H9 (cell line): ENCODE data around the gene RUBCN. TPM values are rescaled to one million over a fixed set of nuclear protein-coding genes. Genes with fewer than 3 reads are reported as not detected.

ENCODE experiments used
- DNase-seq: peaks from one replicate; pipeline ENCODE4 v3.0.0-alpha.2; 2017
- H2AFZ ChIP-seq: one replicate; pipeline ENCODE4 v1.6.1; 2013; ENCODE audit warnings: mild to moderate bottlenecking, low read length, control low read depth, moderate library complexity
- H2AK5ac ChIP-seq: 2 replicates; pipeline ENCODE4 v1.6.1; 2013; ENCODE audit warnings: low read length, control low read depth, mixed read lengths; ENCODE audit not compliant: insufficient read length
- H2BK120ac ChIP-seq: one replicate; pipeline ENCODE4 v1.6.1; 2013; ENCODE audit warnings: low read depth, mild to moderate bottlenecking, low read length, control low read depth, inconsistent platforms; ENCODE audit not compliant: poor library complexity, severe bottlenecking
- H2BK12ac ChIP-seq: 2 replicates; pipeline ENCODE4 v1.6.1; 2013; ENCODE audit warnings: low read length, control low read depth, mixed read lengths, low read depth; ENCODE audit not compliant: insufficient read length
- H2BK15ac ChIP-seq: 2 replicates; pipeline ENCODE4 v1.6.1; 2013; ENCODE audit warnings: low read depth, low read length, control low read depth
- H2BK20ac ChIP-seq: one replicate; pipeline ENCODE4 v1.6.1; 2013; ENCODE audit warnings: low read depth, mild to moderate bottlenecking, low read length, control low read depth, inconsistent platforms; ENCODE audit not compliant: poor library complexity, severe bottlenecking
- H2BK5ac ChIP-seq: 2 replicates; pipeline ENCODE4 v1.6.1; 2013; ENCODE audit warnings: low read length, control low read depth, mixed read lengths; ENCODE audit not compliant: insufficient read length
- H3K14ac ChIP-seq: 2 replicates; pipeline ENCODE4 v1.6.1; 2013; ENCODE audit warnings: low read length, control low read depth; ENCODE audit not compliant: insufficient read depth
- H3K18ac ChIP-seq: 2 replicates; pipeline ENCODE4 v1.6.1; 2013; ENCODE audit warnings: low read depth, mild to moderate bottlenecking, mixed read lengths, low read length, control low read depth; ENCODE audit not compliant: insufficient read length
- H3K23ac ChIP-seq: 2 replicates; pipeline ENCODE4 v1.6.1; 2013; ENCODE audit warnings: low read length, control low read depth, mixed read lengths, low read depth; ENCODE audit not compliant: insufficient read length
- H3K23me2 ChIP-seq: 2 replicates; pipeline ENCODE4 v1.6.1; 2013; ENCODE audit warnings: low read depth, mild to moderate bottlenecking, mixed read lengths, low read length, control low read depth; ENCODE audit not compliant: insufficient read length, poor library complexity, severe bottlenecking
- H3K27ac ChIP-seq: 2 replicates; pipeline ENCODE4 v1.5.1; 2013; ENCODE audit warnings: low read length, control low read depth, mixed read lengths, low read depth; ENCODE audit not compliant: insufficient read length
- H3K27me3 ChIP-seq: 2 replicates; pipeline ENCODE4 v1.6.1; 2013; ENCODE audit warnings: low read length, control low read depth, inconsistent platforms; ENCODE audit not compliant: insufficient read depth
- H3K4ac ChIP-seq: 2 replicates; pipeline ENCODE4 v1.6.1; 2013; ENCODE audit warnings: low read depth, mild to moderate bottlenecking, control low read depth, inconsistent platforms, low read length, moderate library complexity
- H3K4me1 ChIP-seq: 2 replicates; pipeline ENCODE4 v1.6.1; 2013; ENCODE audit warnings: low read length, control low read depth, inconsistent platforms; ENCODE audit not compliant: insufficient read depth
- H3K4me2 ChIP-seq: 2 replicates; pipeline ENCODE4 v1.6.1; 2013; ENCODE audit warnings: low read length, control low read depth, mixed read lengths; ENCODE audit not compliant: insufficient read length, insufficient read depth
- H3K56ac ChIP-seq: 2 replicates; pipeline ENCODE4 v1.6.1; 2013; ENCODE audit warnings: low read depth, mild to moderate bottlenecking, mixed read lengths, low read length, control low read depth; ENCODE audit not compliant: insufficient read length
- H3K79me1 ChIP-seq: 2 replicates; pipeline ENCODE4 v1.6.1; 2013; ENCODE audit warnings: low read depth, mild to moderate bottlenecking, moderate library complexity, low read length, control low read depth, inconsistent platforms; ENCODE audit not compliant: insufficient read depth, poor library complexity, severe bottlenecking
- H3K79me2 ChIP-seq: 2 replicates; pipeline ENCODE4 v1.6.1; 2013; ENCODE audit warnings: low read length, control low read depth, inconsistent platforms; ENCODE audit not compliant: insufficient read depth
- H3K9ac ChIP-seq: 2 replicates; pipeline ENCODE4 v1.6.1; 2013; ENCODE audit warnings: low read length, control low read depth, mixed read lengths; ENCODE audit not compliant: insufficient read length; ENCODE audit errors: extremely low read depth
- H3K9me3 ChIP-seq: one replicate; pipeline ENCODE4 v1.6.1; 2013; ENCODE audit warnings: low read depth, low read length, inconsistent platforms; ENCODE audit not compliant: control insufficient read depth
- H3T11ph ChIP-seq: one replicate; pipeline ENCODE4 v1.6.1; 2013; ENCODE audit warnings: mild to moderate bottlenecking, low read length, control low read depth, inconsistent platforms
- H4K20me1 ChIP-seq: one replicate; pipeline ENCODE4 v1.6.1; 2013; ENCODE audit not compliant: control insufficient read depth, insufficient read length, insufficient read depth
- H4K5ac ChIP-seq: 2 replicates; pipeline ENCODE4 v1.6.1; 2013; ENCODE audit warnings: low read depth, mild to moderate bottlenecking, mixed read lengths, low read length, control low read depth; ENCODE audit not compliant: insufficient read length
- H4K8ac ChIP-seq: replicated peaks from 2 replicates; pipeline ENCODE4 v1.6.1; 2013; ENCODE audit warnings: low read length, control low read depth, mixed read lengths, low read depth; ENCODE audit not compliant: insufficient read length
- H4K91ac ChIP-seq: 2 replicates; pipeline ENCODE4 v1.6.1; 2013; ENCODE audit warnings: low read depth, mild to moderate bottlenecking, moderate library complexity, mixed read lengths, low read length, control low read depth; ENCODE audit not compliant: insufficient read length
- H3K27ac Mint-ChIP-seq, 3 experiments: 2 replicates in 2 of 3; 3 replicates in 1 of 3; pipeline ENCODE4 v1.8.0; 2020 to 2021; ENCODE audit warnings: mixed read lengths in 3 of 3, mild to moderate bottlenecking in 1 of 3, moderate library complexity in 1 of 3
- H3K27me3 Mint-ChIP-seq: 2 replicates; pipeline ENCODE4 v1.8.0; 2021; ENCODE audit warnings: low read depth, mild to moderate bottlenecking, moderate library complexity, mixed read lengths
- H3K36me3 Mint-ChIP-seq, 3 experiments: 2 replicates in 2 of 3; 3 replicates in 1 of 3; pipeline ENCODE4 v1.8.0; 2020 to 2021; ENCODE audit warnings: low read depth in 3 of 3, mixed read lengths in 3 of 3; ENCODE audit not compliant: insufficient read depth in 1 of 3
- H3K4me1 Mint-ChIP-seq, 2 experiments: 2 replicates each; pipeline ENCODE4 v1.8.0; 2020; ENCODE audit warnings: mixed read lengths in 2 of 2
- H3K4me3 Mint-ChIP-seq, 2 experiments: 2 replicates in 1 of 2; 3 replicates in 1 of 2; pipeline ENCODE4 v1.8.0; 2020 to 2021; ENCODE audit warnings: mild to moderate bottlenecking in 2 of 2, mixed read lengths in 2 of 2, moderate library complexity in 1 of 2
- H3K9me3 Mint-ChIP-seq, 2 experiments: 2 replicates in 1 of 2; 3 replicates in 1 of 2; pipeline ENCODE4 v1.8.0; 2020; ENCODE audit warnings: mild to moderate bottlenecking in 2 of 2, mixed read lengths in 2 of 2, moderate library complexity in 1 of 2
- CTCF ChIP-seq: fragments of 200-600 bp; sonication (generic); conservative IDR thresholded peaks from 3 replicates; pipeline ENCODE4 v1.8.0; 2021; ENCODE audit warnings: antibody characterized with exemption, mild to moderate bottlenecking
- WGBS: extraction: QIAGEN DNeasy Blood & Tissue Kit; methylation state at CpG from one replicate; pipeline ENCODE4 v1.1.7; 2013; ENCODE audit warnings: missing lambda C conversion rate, low lambda C conversion rate, mixed read lengths; ENCODE audit not compliant: insufficient read length; ENCODE audit errors: extremely low coverage; 5-methylcytosine and 5-hydroxymethylcytosine counted together
- total RNA-seq: library from RNA; stranded (reverse); gene quantifications from 2 replicates; pipeline ENCODE4 v1.2.1, GENCODE V29; 2021

The RUBCN gene
- total RNA-seq, 1 experiment from 2014 or later, result 17.7 TPM

DNA sequence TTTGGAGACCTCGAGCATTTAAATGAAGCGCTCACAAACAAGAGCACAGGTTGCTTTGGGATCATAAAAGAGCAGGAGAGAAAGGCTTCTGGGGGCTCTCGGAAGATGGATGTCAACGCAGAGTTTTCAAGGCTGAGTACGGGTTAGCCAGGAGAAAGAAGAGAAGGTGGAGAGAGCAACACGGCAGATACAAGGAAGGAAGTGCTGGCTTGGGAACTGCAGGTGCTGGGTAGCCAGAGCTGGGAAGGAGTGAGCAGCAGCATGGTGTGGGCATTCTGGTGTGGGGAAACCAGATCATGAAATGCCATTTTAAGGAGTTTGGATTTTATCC, 580 bp upstream of the RUBCN start:
- no peak for TF ChIP-seq CTCF

More for the DNA sequence above, 580 bp upstream of the RUBCN start:
- H2AFZ ChIP-seq, result no peak overlapping the region
- no peak overlapping the region for H2BK5ac ChIP-seq
- H3K23me2 ChIP-seq, result peaks cover 10% of the 10 kb centered on the region
- H3K27ac ChIP-seq, result no peak overlapping the region
- H3K27me3 ChIP-seq, result no peaks in the 10 kb centered on the region
- H4K8ac ChIP-seq, result no peak overlapping the region
- no peak overlapping the region for H3K23ac ChIP-seq
- H3K4ac ChIP-seq, result no peak overlapping the region
- peaks cover 2% of the 10 kb centered on the region for H4K20me1 ChIP-seq
- no peaks in the 10 kb centered on the region for H3K79me1 ChIP-seq
- peak overlapping the region; percentile 84 to 91 for H3K4me3 Mint-ChIP-seq
- no peaks in the 10 kb centered on the region for H3K4me1 ChIP-seq
- no peak overlapping the region for H3K56ac ChIP-seq
- no peak overlapping the region for H2BK20ac ChIP-seq
- H2BK12ac ChIP-seq, result no peak overlapping the region
- H3K27me3 Mint-ChIP-seq, result no peaks in the 10 kb centered on the region
- peak overlapping the region; percentile 68 to 80 (median 72); a peak in 6 of 7 replicates for H3K27ac Mint-ChIP-seq
- H3K9me3 ChIP-seq, result no peaks in the 10 kb centered on the region
- H3K14ac ChIP-seq, result peak overlapping the region; percentile 72; the same call in 1 of the 2 replicates
- no peak overlapping the region for H2BK120ac ChIP-seq
- no CpG with 5 or more reads among the region's 6 CpGs for WGBS
- peak overlapping the region; percentile 94 for H3K4me2 ChIP-seq
- H3K9me3 Mint-ChIP-seq, result no peaks in the 10 kb centered on the region
- no peak overlapping the region for H2BK15ac ChIP-seq
- H2AK5ac ChIP-seq, result no peak overlapping the region
- H4K5ac ChIP-seq, result no peak overlapping the region
- H4K91ac ChIP-seq, result no peak overlapping the region
- H3K36me3 Mint-ChIP-seq, result no peaks in the 10 kb centered on the region
- peak overlapping the region; percentile 44 for H3K18ac ChIP-seq
- H3K79me2 ChIP-seq, result no peaks in the 10 kb centered on the region
- H3K4me1 Mint-ChIP-seq, result peaks cover 13 to 14% of the 10 kb centered on the region in 2 experiments
- H3T11ph ChIP-seq, result no peak overlapping the region
- H3K9ac ChIP-seq, result peak overlapping the region; percentile 81
- DNase-seq, result no peak
